Measurements from ENCODE around the gene CYFIP2.

CYFIP2 gene

DNA sequence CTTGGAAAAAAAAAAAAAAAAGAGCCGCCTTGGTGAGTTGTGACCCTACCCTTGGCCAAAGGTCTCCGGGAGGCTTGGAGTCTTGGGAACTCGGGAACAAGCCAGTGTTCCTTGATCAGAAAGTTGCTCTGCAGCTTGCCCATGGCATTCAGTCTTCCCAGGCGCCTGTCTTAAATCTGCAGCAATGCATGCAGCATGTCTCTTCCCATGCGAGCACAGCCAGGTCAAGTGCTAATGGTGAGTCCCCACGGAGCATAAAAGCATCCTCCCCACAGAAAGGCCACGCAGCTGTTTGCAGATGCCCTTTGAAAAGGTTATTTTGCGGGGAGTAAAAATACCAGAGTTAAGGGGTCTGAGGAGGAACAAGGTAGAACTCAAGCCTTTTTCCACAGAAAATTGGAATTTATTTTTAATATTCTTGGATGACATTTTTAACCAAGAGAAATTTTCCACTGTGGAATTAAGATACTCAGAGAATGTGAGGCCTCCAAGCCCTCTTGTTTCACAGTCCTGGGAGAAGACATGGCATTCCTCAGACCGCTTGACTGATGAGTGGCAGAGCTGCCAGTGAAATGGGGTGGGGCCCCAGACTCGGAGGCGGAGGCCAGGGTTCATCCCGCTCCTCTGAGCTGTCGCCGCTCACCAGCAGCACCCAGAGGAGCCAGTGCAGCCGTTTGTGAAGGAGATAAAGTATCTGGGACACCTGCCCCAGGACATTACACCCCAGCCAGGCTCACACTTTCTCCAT, 81.6 kb downstream of the CYFIP2 start:
- H3K4me1 Mint-ChIP-seq: peaks cover 87% of the 10 kb centered on the region
- H3K9me3 Mint-ChIP-seq: peaks cover 10% of the 10 kb centered on the region in 2 donors
- H3K27ac Mint-ChIP-seq: no peak overlapping the region
- no peak overlapping the region for H3K4me3 Mint-ChIP-seq
- no peaks in the 10 kb centered on the region for H3K27me3 Mint-ChIP-seq
- DNase-seq: no peak
- ATAC-seq: no peak

DNA sequence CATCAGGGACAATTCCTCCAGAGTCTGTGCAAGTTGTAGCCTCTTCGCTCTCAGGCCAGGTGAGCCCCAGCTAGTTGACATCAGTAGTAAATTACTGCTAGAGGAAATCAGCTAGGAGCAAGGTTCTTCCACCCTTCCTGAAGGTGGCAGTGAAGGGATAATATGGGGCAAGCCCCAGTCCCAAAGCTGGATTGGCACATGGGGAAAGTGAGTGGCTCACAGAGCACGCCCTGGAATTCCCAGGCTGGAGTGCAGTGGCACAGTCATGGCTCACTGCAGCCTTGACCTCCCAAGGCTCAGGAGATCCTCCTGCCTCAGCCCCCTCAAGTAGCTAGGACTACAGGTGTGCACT, 82.1 kb downstream of the CYFIP2 start:
- no peak overlapping the region for H3K27ac Mint-ChIP-seq
- no peaks in the 10 kb centered on the region for H3K27me3 Mint-ChIP-seq
- no peak overlapping the region for H3K4me3 Mint-ChIP-seq
- peaks cover 10% of the 10 kb centered on the region in 2 donors for H3K9me3 Mint-ChIP-seq
- ATAC-seq (no peak), DNase-seq (no peak)
- peaks cover 87% of the 10 kb centered on the region for H3K4me1 Mint-ChIP-seq

DNA sequence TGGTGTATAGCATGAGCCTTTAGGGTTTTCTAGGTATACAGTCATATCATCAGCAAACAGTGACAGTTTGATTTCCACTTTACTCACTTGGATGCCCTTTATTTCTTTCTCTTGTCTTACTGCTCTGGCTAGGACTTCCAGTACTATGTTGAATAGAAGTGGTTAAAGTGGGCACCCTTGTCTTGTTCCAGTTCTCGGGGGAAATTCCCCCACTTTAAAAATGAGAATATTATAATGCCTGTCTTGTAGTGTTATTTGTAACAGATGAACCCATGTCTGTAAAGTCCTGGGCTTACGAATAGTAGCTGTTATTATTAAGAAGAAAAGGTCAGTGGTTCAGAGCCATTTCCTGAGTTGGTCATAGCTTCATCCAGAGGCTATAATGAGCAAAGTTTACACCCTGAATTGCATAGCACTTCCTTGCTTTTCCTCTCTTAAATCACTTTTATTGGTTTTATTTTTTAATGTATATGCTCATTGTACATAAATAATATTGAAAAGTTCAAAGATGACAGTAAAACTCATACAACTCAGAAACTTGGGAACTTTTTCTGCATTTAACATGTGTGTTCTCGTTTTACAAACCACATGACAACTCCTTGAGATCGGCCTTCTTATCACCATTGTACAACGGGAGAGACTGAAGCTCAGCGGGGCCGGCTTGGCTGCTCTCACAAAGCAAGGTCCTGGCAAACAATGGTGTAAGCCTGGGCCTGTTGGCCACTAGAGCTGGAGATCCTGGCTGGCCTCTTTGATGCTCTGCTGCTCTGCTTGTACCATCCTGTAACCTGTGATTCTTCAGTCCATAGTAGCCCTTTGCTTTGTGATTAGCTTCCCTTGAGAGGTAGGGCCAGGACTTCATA, 85.2 kb downstream of the CYFIP2 start:
- no peaks in the 10 kb centered on the region for H3K27me3 Mint-ChIP-seq
- ATAC-seq (peak; percentile 95), DNase-seq (peak in 1 of 2 donors; percentile 52)
- peak overlapping the region; percentile 49 to 54 for H3K4me3 Mint-ChIP-seq
- peak overlapping the region; percentile 88 to 97 for H3K27ac Mint-ChIP-seq
- H3K4me1 Mint-ChIP-seq: peaks cover 71% of the 10 kb centered on the region
- H3K9me3 Mint-ChIP-seq: peaks cover 10% of the 10 kb centered on the region in 2 donors

DNA sequence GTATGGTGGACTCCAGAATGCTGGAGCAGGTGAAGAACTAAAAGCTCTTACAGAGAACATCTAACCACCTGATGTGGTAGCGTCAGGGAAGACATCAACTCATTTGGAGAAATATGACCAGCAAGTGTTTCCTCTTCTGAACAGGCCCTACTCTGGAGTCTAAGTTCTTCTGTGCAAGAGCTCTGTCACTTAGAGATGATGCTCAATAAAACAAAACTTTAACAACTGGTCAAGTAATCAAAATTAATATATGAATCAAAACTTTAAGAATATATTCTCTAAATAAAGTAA, 85.8 kb downstream of the CYFIP2 start:
- Mint-ChIP-seq H3K9me3 (peaks cover 10% of the 10 kb centered on the region in 2 donors), H3K4me3 (peak overlapping the region in 1 of 2 donors; percentile 51), H3K4me1 (peaks cover 65% of the 10 kb centered on the region), H3K27ac (peak overlapping the region; percentile 88 to 97), H3K27me3 (no peaks in the 10 kb centered on the region)
- DNase-seq (no peak), ATAC-seq (peak; percentile 29)

DNA sequence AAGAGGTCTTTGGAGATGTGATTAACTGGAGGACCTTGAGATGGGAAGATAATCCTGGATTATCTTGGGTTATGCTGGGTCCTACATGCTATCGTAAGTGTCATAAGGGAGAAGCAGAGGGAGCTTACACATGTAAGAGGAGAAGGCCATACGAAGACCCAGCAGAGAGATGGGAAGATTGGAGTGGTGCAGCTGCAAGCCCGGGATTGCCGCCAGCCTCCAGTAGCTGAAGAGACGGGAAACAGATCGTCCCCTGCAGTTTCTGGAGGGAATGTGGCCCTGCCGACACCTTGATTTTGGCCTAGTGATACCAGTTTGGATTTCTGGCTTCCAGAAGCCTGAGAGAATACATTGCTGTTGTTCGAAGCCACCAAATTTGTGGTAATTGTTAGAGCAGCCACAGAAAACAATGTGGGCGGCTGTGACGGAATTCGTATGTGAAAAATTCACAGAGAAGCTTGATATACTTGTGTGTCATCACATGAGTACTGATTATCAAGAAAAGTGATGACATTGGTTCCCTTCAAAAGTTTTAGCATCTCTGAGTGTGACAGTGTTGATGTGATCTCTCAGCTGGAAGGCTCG, 86.9 kb downstream of the CYFIP2 start:
- peak overlapping the region in 1 of 2 donors; percentile 75 for H3K27ac Mint-ChIP-seq

DNA sequence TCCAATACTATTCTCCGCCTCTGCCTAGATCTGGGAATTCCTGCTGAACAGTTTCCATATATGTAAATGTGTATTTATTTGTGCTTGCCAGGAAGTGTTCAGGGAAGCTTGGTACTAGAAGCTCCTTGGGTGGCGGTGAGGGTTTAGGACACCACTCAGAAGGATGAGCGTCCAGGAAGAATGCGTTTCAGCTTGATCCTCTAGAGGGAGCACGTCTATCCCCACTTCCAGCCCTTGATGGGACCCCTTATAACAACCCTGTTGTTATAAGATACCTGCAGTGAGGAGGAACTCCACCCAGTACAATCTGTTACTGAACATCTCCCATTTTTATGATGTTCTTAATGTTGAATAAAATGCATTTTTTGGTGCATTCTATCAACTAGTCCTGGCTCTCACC, 88.9 kb downstream of the CYFIP2 start:
- H3K4me1 Mint-ChIP-seq: peaks cover 39% of the 10 kb centered on the region
- DNase-seq (no peak), ATAC-seq (no peak)
- no peak overlapping the region for H3K4me3 Mint-ChIP-seq
- H3K27ac Mint-ChIP-seq: no peak overlapping the region
- peaks cover 7 to 10% of the 10 kb centered on the region in 2 donors for H3K9me3 Mint-ChIP-seq
- no peaks in the 10 kb centered on the region for H3K27me3 Mint-ChIP-seq

More for the DNA sequence above, 86.9 kb downstream of the CYFIP2 start:
- Mint-ChIP-seq H3K4me1 (peaks cover 54% of the 10 kb centered on the region), H3K4me3 (no peak overlapping the region), H3K9me3 (peaks cover 10% of the 10 kb centered on the region in 2 donors), H3K27me3 (no peaks in the 10 kb centered on the region)
- ATAC-seq (no peak), DNase-seq (peak in 1 of 2 donors; percentile 38)

DNA sequence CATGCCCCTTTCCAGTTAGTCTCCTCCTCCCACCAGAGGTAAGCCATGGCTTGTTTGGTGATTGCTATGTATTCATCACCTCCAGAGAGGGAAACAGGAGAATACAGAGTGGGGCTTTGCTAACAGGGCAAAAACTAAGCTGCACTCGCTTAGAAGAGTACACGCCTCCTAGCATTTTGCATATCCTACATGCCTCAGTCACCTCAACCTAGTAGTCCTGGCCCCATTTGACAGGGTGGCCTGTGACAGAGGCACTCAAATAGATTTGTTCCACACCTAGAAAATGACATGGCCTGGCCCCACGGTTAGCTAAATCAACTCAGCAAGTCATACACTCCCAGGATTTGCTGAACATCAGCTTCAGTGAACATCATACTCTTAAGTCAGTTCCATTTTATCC, 90.7 kb downstream of the CYFIP2 start:
- no peak overlapping the region for H3K4me3 Mint-ChIP-seq

DNA sequence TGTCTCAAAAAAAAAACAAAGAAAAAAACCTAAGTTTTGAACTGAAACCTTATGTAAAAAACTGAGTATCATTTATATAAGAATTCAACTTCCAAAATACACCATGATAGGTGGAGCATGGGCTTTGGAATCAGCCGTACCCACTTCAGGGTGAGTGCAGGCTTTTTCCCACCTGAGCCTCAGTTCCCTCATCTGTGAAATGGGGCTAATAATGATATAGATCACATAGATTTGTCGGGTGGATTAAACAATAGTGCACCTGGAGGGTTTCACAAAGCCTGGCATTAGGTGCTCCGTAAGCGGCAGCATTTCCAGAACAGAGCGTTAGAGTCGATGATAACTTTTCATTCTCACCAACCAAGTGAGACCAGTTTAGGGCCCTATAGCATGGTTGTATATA, 91.9 kb downstream of the CYFIP2 start:
- H3K27ac Mint-ChIP-seq: no peak overlapping the region

More for the DNA sequence above, 90.7 kb downstream of the CYFIP2 start:
- ATAC-seq: no peak
- Mint-ChIP-seq H3K27me3 (no peaks in the 10 kb centered on the region), H3K4me1 (peaks cover 22% of the 10 kb centered on the region), H3K27ac (no peak overlapping the region), H3K9me3 (no peaks in the 10 kb centered on the region)
- DNase-seq: no peak

DNA sequence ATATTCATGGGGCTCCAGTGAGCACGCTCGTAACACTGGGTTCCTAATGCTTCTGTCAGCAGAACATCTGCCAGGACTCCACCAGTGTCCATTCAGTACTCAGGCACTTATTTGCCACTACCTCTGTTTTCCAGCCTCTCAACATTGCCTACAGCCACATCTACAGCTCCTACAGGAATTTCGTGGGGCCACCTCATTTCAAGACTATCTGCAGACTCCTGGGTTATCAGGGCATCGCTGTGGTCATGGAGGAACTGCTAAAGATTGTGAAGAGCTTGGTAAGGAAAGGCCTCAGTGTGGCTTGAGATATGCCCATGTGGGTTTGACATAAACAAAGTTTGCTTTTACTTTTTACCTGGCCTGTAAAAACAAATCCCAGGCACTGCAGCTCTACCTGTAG, 92.9 kb downstream of the CYFIP2 start:
- Mint-ChIP-seq H3K9me3 (no peaks in the 10 kb centered on the region), H3K27me3 (no peaks in the 10 kb centered on the region), H3K27ac (no peak overlapping the region), H3K4me3 (no peak overlapping the region), H3K4me1 (peaks cover 11% of the 10 kb centered on the region)
- DNase-seq: no peak
- ATAC-seq: no peak

More for the DNA sequence above, 91.9 kb downstream of the CYFIP2 start:
- ATAC-seq: no peak
- Mint-ChIP-seq H3K4me1 (peaks cover 21% of the 10 kb centered on the region), H3K9me3 (no peaks in the 10 kb centered on the region), H3K4me3 (no peak overlapping the region), H3K27me3 (no peaks in the 10 kb centered on the region)
- DNase-seq: no peak

DNA sequence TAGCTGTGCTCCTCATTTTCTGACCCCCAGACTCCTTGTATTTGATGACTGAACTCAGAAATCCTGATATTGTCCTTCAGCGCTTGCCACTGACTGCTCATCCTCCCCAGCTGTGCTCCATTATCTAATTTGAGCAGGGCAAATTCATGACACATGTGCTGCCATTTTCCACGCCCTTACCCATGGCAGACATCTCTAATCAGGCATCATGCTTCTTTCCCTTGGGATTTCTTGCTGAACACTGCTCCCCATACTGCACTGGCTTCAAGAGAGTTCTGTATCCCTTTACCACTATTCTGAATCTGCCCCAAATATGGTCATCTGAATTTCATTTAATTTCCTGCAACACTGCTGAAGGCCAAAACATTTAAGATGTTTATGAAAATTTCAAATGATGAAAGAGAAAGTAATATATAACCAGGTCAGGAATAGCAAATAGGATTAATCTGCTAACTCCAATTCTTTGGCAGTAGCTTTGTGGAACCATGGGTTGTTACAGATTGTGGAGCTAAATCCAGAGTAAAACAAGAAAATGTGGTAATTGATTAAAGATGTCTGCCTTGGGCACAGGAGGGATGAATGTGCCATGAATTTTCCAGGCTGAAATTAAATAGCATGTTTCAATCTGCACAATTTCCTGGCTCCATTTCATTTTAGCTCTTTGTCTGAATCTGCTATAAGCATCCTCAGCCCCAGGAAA, 93.6 kb downstream of the CYFIP2 start:
- no peaks in the 10 kb centered on the region for H3K9me3 Mint-ChIP-seq
- peaks cover 11% of the 10 kb centered on the region for H3K4me1 Mint-ChIP-seq
- ATAC-seq (no peak), DNase-seq (no peak)
- no peaks in the 10 kb centered on the region for H3K27me3 Mint-ChIP-seq
- H3K4me3 Mint-ChIP-seq: no peak overlapping the region
- H3K27ac Mint-ChIP-seq: peak overlapping the region; percentile 64 to 94

DNA sequence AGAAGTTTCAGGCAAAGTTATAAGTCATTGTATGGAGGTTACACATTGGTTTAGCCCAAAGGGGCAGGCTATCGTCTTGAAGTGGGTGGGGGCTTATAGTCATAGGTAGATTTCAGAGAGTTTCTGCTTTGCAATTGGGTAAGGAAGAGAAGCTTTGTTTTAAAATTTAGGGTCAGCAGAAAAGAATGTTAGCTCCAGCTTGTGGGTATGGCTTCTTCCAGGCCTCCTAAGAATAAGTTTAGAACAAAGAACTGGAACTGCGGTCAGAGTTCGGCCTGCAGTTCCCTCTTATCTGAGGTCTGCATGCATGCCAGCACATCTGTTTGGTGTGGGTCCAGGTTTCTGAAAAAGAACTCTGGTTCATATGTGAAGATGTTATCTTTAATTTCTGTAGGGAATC, 96.1 kb downstream of the CYFIP2 start:
- peak overlapping the region in 1 of 2 donors; percentile 74 for H3K27ac Mint-ChIP-seq

DNA sequence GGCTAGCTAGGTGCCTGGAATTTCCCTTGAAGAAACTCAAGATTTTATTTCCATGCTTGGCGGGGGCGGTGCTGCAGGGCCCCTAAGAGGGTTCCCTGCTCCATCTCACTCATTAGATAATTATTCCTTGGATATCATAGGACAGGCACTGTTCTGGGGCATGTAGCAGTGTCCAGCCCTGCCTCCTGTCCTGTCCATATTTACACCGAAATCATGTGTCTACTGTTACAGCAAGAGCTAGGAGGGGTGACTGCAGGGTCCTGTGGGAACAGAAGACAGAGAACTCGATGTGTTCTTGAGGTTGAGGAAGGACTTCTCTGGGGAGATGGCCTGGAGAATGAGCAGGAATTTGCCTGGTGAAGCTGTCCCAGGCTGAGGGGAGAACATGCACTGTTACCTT, 96.6 kb downstream of the CYFIP2 start:
- H3K4me3 Mint-ChIP-seq: no peak overlapping the region
- H3K27me3 Mint-ChIP-seq: no peaks in the 10 kb centered on the region
- H3K4me1 Mint-ChIP-seq: peaks cover 11% of the 10 kb centered on the region
- DNase-seq (no peak), ATAC-seq (no peak)
- peak overlapping the region; percentile 74 to 87 for H3K27ac Mint-ChIP-seq
- H3K9me3 Mint-ChIP-seq: no peaks in the 10 kb centered on the region

More for the DNA sequence above, 96.1 kb downstream of the CYFIP2 start:
- peaks cover 11% of the 10 kb centered on the region for H3K4me1 Mint-ChIP-seq
- H3K27me3 Mint-ChIP-seq: no peaks in the 10 kb centered on the region
- H3K4me3 Mint-ChIP-seq: no peak overlapping the region
- ATAC-seq (no peak), DNase-seq (no peak)
- no peaks in the 10 kb centered on the region for H3K9me3 Mint-ChIP-seq

DNA sequence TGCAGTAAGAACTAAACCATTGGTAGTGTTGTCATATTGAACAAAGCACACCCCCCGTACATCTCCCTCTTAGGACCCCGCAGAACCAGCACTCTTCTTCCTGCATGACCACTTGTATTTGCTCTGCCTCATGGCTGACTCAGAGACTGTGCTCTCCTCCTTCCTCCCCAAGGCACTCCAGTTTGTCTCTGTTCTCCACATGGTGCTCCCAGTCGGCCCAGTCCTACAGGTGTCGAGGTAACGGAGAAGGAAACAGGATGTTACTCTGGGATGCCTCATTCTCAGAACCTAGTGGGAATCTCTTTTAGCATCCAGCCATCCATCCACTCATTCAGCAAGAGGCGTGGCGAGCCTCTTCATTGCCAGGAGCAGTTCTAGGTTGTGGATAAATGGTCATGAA, 97.1 kb downstream of the CYFIP2 start:
- ATAC-seq (no peak), DNase-seq (no peak)
- no peaks in the 10 kb centered on the region for H3K9me3 Mint-ChIP-seq
- H3K27ac Mint-ChIP-seq: peak overlapping the region in 1 of 2 donors; percentile 79
- H3K27me3 Mint-ChIP-seq: no peaks in the 10 kb centered on the region
- H3K4me1 Mint-ChIP-seq: peaks cover 11% of the 10 kb centered on the region
- no peak overlapping the region for H3K4me3 Mint-ChIP-seq

DNA sequence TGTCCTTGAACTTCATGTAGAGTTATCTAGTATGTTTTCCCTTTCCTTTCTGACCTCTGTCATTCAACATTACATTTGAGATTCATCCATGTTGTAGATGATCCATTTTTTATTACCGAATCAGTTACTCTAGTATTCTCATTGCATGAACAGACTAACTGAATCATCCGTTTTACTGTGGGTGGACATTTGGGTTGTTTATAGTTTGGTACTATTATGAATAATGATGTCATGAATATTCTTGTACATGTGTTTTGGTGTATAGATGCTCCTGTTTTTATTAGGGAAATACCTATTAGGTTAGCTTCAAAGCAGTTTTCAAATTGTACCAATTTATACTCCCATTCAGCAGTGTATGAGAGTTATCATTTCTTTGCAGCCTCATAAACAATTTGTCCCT, 99.8 kb downstream of the CYFIP2 start:
- Mint-ChIP-seq H3K27me3 (no peaks in the 10 kb centered on the region), H3K4me1 (peaks cover 14% of the 10 kb centered on the region), H3K9me3 (no peaks in the 10 kb centered on the region), H3K27ac (no peak overlapping the region), H3K4me3 (no peak overlapping the region)
- ATAC-seq (no peak), DNase-seq (no peak)

Data from stimulated activated naive CD8-positive, alpha-beta T cell treated with anti-CD3 and anti-CD28 coated beads, Interleukin-15, amount 100 ng/mL, for 72 hours (primary cell).